T47D (cell line): Measurements from ENCODE around the gene PHLDB1.
"Not testable (repeated sequence)": the region's sequence is repeated elsewhere in the genome, so short reads cannot be mapped to it uniquely, and the experiment has no call there.

Experiments
- DNase-seq, 2 experiments: peaks; one replicate each; pipeline versions ENCODE4 v3.0.0 to v3.0.0-alpha.2; 2011 to 2012; ENCODE audit warnings: low read depth in 1 of 2, low spot score in 1 of 2
- JUND ChIP-seq: IDR thresholded peaks from 2 replicates; pipeline ENCODE4 v1.6.1; 2012; ENCODE audit warnings: low read depth
- in situ Hi-C: cut with HindIII; loops from 2 replicates; pipeline ENCODE4 v1.10.0; 2016; ENCODE audit warnings: low sequenced_read_pairs, low pct_unique_long_range_greater_than_20kb

Gene PHLDB1

DNA sequence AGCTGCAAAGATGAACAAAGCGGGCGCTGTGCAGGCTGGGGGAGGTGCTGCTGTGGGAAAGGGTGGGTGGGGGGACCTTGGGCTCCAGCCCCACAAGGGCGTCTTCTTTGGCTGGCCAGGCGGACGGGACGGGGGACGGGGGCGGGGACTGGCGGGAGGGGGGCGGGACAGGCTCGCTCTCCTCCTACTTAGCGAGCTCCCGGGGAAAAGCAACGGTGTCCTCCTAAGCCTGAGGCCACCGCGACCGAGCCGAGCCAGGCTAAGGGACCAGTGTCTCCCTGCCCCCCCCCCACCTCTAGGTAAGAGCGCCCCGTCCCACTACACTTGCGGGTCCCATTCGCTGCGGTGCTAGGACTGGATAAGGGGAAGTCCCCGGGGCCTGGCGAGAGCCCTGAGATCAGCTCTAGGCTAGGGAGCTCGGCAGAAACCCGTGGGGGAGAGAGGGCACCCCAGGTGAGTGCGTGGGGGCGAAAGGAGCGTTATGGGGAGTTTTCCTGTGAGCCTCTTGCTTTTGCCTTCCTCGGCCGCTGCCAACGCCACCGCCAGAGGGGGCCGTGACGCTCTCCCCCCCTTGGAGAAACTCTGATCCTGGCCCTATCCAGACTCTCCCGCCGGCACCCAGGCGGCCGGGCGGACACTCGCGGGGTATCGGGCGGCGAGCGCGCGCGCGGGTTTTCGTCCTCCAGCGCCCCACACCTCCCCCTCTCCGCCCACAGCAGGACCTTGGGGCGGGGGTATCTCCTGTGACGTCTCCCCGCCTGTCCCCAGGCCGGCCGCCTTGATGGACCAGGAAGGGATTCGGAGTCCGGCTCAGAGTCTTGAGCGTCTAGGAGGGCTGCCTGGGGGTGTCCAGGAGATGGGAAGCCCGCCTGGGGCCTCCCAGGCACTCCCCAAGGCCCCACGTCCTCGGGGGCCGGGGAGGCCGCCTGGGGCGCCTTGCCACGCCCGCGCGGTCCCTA lies at the start of gene PHLDB1:
PHLDB1 (plus strand) TSS at position 215 of the 959 bp plus-strand sequence. CDS start 6,222 bp downstream, outside the sequence.
- no peak for TF ChIP-seq JUND
- in situ Hi-C loops = no loop called here
- DNase-seq = peak; percentile 63 to 75

DNA sequence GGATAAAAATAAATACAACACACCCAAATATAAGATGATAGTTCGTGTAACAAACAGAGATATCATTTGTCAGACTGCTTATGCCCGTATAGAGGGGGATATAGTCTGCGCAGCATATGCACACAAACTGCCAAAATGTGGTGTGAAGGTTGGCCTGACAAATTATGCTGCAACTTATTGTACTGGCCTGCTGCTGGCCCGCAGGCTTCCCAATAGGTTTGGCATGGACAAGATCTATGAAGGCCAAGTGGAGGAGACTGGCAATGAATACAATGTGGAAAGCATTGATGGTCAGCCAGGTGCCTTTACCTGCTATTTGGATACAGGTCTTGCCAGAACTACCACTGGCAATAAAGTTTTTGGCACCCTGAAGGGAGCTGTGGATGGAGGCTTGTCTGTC lies 46.6 kb upstream of the PHLDB1 start:
- in situ Hi-C loops = no loop called here
- DNase-seq = no peak
- TF ChIP-seq JUND = no peak

DNA sequence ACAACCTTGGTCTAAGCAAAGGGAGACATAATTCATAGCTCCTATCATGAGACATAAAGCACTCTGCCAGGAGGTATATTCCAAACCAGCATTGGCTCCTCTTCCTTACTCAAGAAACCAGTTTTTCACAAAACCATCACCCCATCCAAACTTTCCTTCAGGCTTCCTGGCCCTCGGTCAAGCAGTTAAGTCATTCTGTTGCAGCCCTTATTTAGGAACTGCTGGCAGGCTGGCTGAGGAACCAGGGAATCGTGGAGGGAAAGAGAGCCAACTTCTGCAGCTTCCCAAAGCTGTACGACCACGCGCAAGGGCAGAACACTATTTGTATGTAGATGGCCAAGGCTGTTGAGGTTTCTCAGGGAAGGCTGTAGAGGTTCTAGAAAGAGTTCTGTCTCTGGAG lies 42.4 kb upstream of the PHLDB1 start:
- no peak for TF ChIP-seq JUND
- peak in 1 of 2 experiments; percentile 70 for DNase-seq
- in situ Hi-C loops = no loop called here

DNA sequence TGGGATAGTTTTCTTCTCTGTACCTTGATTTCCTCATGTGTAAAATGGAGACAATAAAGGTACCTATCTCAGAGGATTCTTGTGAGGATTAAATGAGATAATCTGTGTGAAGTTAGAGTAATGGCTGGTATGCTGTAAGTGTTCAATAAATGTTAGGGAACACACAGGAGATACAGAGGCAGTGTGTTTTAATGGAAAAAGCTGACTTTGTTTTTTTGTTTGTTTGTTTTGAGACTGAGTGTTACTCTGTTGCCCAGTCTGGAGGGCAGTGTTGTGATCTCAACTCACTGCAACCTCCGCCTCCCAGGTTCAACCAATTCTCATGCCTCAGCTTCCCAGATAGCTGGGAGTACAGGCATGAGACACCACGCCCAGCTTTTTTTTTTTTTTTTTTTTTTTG lies 37.7 kb upstream of the PHLDB1 start:
- TF ChIP-seq JUND = no peak
- in situ Hi-C loops = no loop called here
- DNase-seq = no peak

DNA sequence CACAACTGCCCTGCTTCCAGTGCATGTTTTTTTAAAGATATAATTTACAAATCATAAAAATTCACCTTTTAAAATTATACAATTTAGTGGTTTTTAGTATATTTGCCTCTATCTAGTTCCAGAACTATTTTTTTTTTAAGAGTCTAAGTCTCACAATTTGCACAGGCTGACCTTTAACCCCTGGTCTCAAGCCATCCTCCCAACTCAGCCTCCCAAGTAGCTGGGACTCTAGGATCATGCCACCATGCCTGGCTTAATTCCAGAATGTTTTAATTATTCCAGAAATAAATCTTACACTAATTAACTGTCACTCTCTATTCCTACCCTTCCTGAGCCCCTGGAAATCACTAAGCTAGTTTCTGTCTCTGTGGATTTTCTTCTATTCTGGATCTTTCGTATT lies 36.6 kb upstream of the PHLDB1 start:
- in situ Hi-C loops = no loop called here
- TF ChIP-seq JUND = no peak

DNA sequence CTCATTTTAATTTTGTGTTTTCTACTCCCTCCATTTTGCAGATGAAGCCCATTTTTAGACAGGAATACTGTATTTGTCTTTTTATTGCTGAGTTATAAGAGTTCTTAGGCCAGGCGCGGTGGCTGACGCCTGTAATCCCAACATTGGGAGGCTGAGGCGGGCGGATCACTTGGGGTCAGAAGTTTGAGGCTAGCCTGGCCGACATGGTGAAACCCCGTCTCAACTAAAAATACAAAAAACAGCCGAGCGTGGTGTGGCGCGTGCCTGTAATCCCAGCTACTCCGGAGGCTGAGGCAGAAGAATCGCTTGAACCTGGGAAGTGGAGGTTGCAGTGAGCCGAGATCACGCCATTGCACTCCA lies 35.7 kb upstream of the PHLDB1 start:
- in situ Hi-C loops, DNase-seq: not testable (repeated sequence)

More for the DNA sequence above, 36.6 kb upstream of the PHLDB1 start:
- no peak for DNase-seq

DNA sequence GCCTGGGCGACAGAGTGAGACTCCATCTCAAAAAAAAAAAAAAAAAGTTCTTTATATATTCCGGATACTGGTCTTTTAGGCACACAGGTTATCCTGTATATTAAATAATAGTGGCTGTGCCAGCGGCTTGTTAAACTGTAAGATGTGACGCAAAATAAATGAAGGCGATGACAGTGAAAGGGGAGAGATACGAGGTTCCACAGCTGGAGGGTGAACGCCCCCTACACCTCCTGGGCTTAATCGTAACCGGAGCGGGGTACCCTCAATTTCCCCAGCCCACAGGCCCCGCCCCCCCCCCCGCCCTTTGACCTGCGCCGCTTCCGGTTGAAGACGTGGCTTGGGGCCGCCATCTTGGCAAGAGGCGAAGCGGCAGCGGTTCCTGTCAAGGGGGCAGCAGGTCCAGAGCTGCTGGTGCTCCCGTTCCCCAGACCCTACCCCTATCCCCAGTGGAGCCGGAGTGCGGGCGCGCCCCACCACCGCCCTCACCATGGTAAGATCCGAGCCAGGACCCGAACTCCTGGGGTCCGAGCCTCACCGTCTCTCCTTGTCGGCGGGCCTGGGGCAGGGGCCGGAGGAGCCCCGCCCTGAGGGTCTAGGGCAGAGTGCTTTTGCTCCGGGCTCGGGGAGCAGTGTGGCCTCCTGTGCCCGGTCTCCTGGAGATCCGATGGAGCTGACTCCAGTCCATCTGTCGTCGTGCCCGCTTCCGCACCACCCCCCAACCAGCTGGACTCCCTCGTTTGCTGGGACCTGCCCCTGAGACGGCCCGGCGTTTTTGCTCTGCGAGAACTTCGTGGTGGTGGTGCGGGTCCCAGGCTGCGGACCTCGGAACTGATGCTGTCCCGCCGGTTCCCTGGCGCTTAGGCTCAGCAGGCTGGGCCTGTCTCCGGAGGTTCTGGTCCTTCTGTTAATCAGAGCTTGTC lies 35.1 kb upstream of the PHLDB1 start, which contains the start of gene ARCN1:
ARCN1 (plus strand) TSS at position 349 of the 920 bp plus-strand sequence; CDS start at position 488, 139 bp downstream.
- no peak for TF ChIP-seq JUND
- DNase-seq = peak; percentile 66 to 82
- in situ Hi-C loops = no loop called here

DNA sequence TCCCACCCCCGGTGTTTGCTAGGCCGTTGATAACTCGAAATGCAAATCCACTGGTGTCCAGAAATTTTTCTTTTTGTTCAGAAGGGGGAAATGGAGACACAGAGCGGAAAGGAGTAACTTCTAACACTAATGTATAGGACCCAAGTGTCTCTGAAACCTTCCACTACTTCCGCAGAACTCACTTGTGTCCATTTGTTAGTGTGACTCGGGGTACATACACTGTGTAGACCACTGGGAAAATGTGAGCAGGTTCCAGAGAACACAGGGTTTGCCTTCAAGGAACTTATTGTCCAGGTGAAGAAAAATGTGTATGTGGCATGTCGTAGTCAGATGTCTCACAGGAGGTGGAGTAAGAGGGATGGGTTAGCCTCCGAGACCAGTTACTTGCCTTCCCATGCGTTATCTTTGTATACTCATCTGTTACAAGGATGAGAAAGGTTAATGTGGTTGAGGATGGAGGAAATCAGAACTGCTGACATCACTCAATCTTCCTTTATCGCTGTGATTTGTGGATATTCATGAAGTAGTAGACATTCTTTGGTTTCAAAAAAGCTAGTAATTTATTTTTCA lies 34.3 kb upstream of the PHLDB1 start:
- peak; percentile 33 to 64 for DNase-seq
- in situ Hi-C loops = no loop called here
- TF ChIP-seq JUND = no peak

DNA sequence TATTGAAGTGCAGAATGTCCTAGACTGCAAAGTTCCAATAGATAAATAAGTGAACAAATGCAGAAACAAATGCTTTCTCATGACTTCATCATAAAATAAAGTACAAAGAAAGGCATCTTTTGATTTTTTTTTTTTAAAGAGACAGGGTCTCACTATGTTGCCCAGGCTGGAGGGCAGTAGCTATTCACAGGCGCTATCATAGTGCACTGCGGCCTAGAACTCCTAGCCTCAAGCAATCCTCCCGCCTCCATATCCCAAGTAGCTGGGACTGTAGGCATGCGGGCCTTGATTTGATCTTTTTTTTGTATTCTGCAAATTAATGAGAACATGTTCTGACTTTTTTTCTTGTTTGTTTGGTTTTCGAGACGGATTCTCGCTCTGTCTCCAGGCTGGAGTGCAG lies 32.8 kb upstream of the PHLDB1 start:
- in situ Hi-C loops = no loop called here
- DNase-seq = no peak

DNA sequence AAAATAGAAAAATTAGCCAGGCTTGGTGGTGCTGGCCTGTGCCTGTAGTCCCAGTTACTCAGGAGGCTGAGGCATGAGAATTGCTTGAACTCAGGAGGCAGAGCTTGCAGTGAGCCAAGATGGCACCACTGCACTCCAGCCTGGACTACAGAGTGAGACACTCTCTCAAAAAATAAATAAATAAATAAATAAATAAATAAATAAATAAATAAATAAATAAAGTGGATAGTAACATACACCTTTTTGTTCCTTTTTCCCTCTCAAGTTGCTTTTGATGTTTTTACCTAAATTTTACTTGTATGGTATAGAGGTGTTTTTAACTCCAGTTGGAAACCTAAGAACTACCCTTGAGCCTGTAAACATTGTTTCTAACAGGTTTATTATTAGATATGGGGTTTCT lies 29.4 kb upstream of the PHLDB1 start:
- in situ Hi-C loops = not testable (repeated sequence)

More for the DNA sequence above, 32.8 kb upstream of the PHLDB1 start:
- no peak for TF ChIP-seq JUND

DNA sequence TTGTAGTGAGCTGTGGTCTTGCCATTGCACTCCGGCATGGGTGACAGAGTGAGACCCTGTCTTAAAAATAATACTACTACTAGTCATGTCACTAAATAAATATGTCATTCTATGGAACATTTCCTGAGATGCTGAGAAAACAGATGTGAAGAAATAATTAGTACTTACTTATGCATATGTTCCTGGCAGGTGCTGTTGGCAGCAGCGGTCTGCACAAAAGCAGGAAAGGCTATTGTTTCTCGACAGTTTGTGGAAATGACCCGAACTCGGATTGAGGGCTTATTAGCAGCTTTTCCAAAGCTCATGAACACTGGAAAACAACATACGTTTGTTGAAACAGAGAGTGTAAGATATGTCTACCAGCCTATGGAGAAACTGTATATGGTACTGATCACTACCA lies 26.4 kb upstream of the PHLDB1 start:
- in situ Hi-C loops = no loop called here
- no peak for TF ChIP-seq JUND
- DNase-seq = no peak

More for the DNA sequence above, 29.4 kb upstream of the PHLDB1 start:
- DNase-seq = not testable (repeated sequence)

DNA sequence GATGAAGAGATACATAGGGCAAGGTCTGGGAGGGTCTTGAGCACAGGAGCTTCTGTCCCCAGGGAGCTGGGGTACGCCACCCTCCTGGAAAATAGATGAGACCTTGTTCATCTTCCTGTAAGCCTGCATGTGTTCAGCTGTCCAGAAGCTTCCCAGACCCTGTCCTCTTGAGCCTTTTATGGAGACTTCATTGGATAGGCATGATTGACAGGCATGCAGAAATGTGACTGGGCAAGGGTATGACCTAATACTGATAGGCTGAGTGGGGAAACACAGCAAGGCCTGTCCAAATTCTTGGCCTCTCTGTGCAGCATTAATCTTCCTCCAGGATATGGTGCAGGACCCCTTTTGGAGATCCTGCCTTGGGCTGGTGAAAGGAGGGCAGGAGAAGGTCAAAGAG lies 19.5 kb upstream of the PHLDB1 start:
- in situ Hi-C loops = no loop called here
- no peak for TF ChIP-seq JUND
- no peak for DNase-seq
